ENCODE results near the gene SLC66A1. TPM values are rescaled to one million over a fixed set of nuclear protein-coding genes. Genes with fewer than 3 reads are reported as not detected.

The SLC66A1 gene
- total RNA-seq, 6 experiments from 2014 or later: 8.4 to 20.6 (median 11.2) TPM

GRCh38 chr1:19369396-19370090 lies 57.4 kb downstream of the SLC66A1 start:
- no peak overlapping the region for H3K27ac ChIP-seq
- WGBS (ENCODE audit: insufficient coverage, low coverage, low lambda C conversion rate, missing lambda C conversion rate): 83% methylated on average over 1 of the region's 16 CpGs

GRCh38 chr1:19370453-19371170 lies 58.5 kb downstream of the SLC66A1 start:
- H3K4me1 ChIP-seq: peaks cover 0 to 16% (median 0%) of the 10 kb centered on the region in 4 donors
- no peak overlapping the region for H3K27ac ChIP-seq
- H3K4me3 ChIP-seq: no peak overlapping the region
- intact Hi-C loops (cut with DNase I): no loop called here
- no peak for DNase-seq
- H3K9me3 ChIP-seq: no peaks in the 10 kb centered on the region
- no peak for ATAC-seq
- H3K27me3 ChIP-seq: no peaks in the 10 kb centered on the region
- TF ChIP-seq POLR2A (IDR thresholded peaks at IDR 0.05): no peak
- no peak for TF ChIP-seq CTCF (IDR thresholded peaks at IDR 0.05)
- peaks cover 0 to 7% (median 0%) of the 10 kb centered on the region in 4 donors for H3K36me3 ChIP-seq
- 68% methylated on average over 6 of the region's 13 CpGs for WGBS (ENCODE audit: insufficient coverage, low coverage, low lambda C conversion rate, missing lambda C conversion rate)

More at GRCh38 chr1:19369396-19370090, 57.4 kb downstream of the SLC66A1 start:
- no peak for TF ChIP-seq POLR2A (IDR thresholded peaks at IDR 0.05)
- TF ChIP-seq CTCF (IDR thresholded peaks at IDR 0.05): no peak
- Histone ChIP-seq H3K9me3 (no peaks in the 10 kb centered on the region), H3K4me3 (no peak overlapping the region), H3K4me1 (peaks cover 0 to 18% (median 0%) of the 10 kb centered on the region in 4 donors), H3K36me3 (peaks cover 0 to 7% (median 0%) of the 10 kb centered on the region in 4 donors), H3K27me3 (no peaks in the 10 kb centered on the region)
- ATAC-seq: no peak
- DNase-seq: no peak
- intact Hi-C loops (cut with DNase I): no loop called here

GRCh38 chr1:19371226-19372135 lies 59.4 kb downstream of the SLC66A1 start:
- Histone ChIP-seq H3K9me3 (no peaks in the 10 kb centered on the region), H3K4me1 (peaks cover 0 to 16% (median 0%) of the 10 kb centered on the region in 4 donors), H3K4me3 (no peak overlapping the region), H3K27ac (no peak overlapping the region), H3K27me3 (no peaks in the 10 kb centered on the region), H3K36me3 (peaks cover 0 to 12% (median 0%) of the 10 kb centered on the region in 4 donors)
- DNase-seq (no peak), ATAC-seq (no peak)
- no peak for TF ChIP-seq POLR2A (IDR thresholded peaks at IDR 0.05)
- no peak for TF ChIP-seq CTCF (IDR thresholded peaks at IDR 0.05)
- intact Hi-C loops (cut with DNase I): no loop called here
- WGBS (ENCODE audit: insufficient coverage, low coverage, low lambda C conversion rate, missing lambda C conversion rate): 92% methylated on average over 12 of the region's 23 CpGs

- peaks cover 0 to 18% (median 3%) of the 10 kb centered on the region in 4 donors for H3K36me3 ChIP-seq
- intact Hi-C loops (cut with DNase I): no loop called here
- DNase-seq (no peak), ATAC-seq (no peak)
- peaks cover 0 to 12% (median 0%) of the 10 kb centered on the region in 4 donors for H3K4me1 ChIP-seq
- no peak overlapping the region for H3K4me3 ChIP-seq
- WGBS (ENCODE audit: insufficient coverage, low coverage, low lambda C conversion rate, missing lambda C conversion rate): 83% methylated on average over 4 of the region's 5 CpGs
- H3K27ac ChIP-seq: no peak overlapping the region
- H3K9me3 ChIP-seq: no peaks in the 10 kb centered on the region
- no peaks in the 10 kb centered on the region for H3K27me3 ChIP-seq
- TF ChIP-seq CTCF (IDR thresholded peaks at IDR 0.05) (no peak), POLR2A (IDR thresholded peaks at IDR 0.05) (no peak)
These were observed 60.0 kb downstream of the SLC66A1 start for GRCh38 chr1:19372136-19372514.
